ENCODE results near the gene DLGAP3.

The DLGAP3 gene

DNA sequence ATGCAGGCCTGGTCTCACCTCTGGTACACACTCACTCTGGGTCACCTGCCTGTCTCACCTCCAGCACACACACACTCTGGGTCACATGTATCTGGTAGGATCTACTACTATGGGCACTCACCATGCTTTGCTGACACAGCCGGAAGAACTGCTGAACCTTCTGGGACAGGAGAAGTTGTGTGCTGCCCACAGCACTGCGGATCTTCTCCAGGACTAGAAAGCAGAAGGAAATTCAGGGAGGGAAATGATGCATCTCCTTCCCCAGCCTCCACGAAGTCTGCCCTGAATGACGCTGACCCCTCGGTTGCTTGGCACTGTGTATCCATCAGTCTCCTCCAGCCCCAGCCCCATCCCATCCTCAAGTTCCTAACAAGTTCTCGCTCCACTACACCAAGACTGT lies 62.0 kb downstream of the DLGAP3 start:
- DNase-seq (ENCODE audit: low read depth in 2 of 2), result no peak

DNA sequence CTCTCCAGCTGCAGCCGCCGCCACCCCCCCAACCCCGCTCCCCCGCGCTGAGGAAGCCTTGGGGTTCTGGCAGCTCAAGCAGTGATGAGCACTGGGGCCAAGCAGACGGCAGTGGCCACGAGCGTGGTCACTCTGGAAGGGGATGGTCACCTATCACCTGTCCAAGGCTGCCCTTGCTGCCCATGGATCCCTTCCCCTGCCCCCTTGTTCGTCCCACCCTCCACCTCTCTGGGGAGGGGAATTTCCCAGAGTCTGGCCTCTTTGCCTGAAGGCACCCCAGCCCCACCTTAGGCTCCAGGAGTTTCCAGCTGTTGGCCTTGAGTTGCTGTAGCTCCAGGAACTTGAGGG lies 62.7 kb downstream of the DLGAP3 start:
- no peak for DNase-seq (ENCODE audit: low read depth in 2 of 2)

DNA sequence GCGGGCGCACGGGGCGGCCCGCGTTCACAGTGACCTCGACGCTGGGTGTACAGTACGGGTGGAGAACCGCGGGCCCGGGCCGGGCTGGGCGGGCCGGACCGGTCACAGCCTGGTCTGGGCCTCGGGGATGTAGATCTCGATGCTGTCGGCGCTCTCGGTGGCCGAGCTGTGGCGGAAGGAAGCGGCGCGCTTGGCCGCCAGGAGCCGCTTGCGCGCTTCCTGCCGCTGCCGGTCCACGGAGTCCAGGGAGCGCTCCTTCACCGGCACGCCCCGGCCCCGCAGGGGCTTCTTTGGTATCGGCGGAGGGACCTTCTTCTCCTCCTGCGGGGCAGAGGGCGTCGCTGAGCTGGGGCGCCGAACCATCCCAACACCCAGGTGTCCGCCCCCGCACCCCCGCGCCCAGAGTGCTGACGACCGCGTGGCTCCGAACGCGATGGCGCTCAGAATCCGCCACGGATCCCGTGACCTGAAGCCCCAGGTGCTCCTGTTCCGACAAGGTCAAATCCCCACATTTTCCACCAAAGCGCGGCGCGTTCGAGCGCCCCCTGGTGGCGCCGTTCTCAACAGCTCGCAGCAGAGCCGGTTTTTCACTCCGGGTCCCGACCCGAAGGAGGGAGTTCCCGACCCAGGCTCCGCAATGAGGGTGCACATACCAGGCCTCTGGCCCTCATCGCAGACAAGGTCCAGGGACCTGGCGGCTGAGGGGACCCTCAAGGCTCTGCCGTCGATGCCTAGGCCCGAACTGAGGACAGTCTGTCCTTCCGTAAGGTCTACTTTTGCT lies 63.3 kb downstream of the DLGAP3 start:
- peak; percentile 95 to 97 for DNase-seq (ENCODE audit: low read depth in 2 of 2)

DNA sequence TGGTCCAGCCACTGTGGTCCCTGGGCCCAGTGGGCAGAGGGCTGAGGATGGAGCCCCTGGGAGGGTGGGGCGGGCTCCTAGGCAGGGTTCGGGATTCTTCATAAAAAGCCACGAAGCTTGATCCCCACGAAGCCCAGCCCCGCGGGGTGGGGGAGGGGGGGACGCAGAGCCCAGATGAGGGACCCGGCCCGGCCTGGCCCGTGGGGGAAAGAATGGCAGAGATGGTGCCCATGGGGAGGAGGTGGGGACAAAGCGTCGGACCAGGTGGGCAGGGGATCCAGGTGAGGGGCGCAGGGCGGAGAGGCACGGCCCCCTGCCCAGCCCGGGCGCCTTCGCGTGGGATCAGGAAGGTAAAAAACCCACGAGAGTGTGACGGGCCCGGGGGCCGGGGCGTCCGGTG lies 63.9 kb downstream of the DLGAP3 start:
- no peak for DNase-seq (ENCODE audit: low read depth in 2 of 2)

DNA sequence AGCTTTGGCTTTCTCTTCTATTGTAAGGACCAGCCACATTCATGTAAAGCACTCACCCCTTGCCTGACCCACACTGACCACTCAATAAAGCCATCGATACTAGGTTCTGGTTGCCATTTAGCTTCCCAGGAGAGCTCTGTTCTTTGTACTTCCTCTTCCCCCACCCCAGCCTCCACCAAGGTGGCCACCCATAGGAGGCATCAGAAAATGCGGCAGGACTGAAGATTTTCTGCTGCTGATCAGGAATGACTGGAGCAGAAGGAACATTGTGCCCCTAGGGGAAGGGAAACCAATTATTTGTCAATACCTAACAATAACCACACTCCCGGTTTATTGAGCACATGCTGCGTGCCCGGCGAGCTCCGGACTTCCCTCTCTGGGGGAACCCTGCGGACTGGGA lies 64.7 kb downstream of the DLGAP3 start:
- no peak for DNase-seq (ENCODE audit: low read depth in 2 of 2)

DNA sequence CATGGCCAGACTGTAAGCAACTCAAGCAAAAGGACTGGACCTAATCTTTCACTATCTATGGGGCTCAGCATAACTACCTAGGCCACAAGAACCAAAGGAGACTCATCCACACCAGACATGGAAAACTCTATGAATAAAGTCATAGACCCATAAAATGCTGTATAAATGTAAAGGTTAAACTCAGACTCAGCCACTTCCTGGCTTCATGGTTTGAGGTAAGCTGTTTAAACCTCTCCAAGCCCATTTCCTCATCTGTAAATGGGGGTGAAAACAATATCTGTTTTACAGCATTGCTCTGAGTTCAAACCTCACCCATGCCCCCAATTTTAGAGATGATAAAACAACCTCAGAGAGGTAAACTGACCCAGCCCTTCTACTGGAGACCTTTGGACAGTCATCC lies 65.9 kb downstream of the DLGAP3 start:
- DNase-seq (ENCODE audit: low read depth in 2 of 2), result no peak

DNA sequence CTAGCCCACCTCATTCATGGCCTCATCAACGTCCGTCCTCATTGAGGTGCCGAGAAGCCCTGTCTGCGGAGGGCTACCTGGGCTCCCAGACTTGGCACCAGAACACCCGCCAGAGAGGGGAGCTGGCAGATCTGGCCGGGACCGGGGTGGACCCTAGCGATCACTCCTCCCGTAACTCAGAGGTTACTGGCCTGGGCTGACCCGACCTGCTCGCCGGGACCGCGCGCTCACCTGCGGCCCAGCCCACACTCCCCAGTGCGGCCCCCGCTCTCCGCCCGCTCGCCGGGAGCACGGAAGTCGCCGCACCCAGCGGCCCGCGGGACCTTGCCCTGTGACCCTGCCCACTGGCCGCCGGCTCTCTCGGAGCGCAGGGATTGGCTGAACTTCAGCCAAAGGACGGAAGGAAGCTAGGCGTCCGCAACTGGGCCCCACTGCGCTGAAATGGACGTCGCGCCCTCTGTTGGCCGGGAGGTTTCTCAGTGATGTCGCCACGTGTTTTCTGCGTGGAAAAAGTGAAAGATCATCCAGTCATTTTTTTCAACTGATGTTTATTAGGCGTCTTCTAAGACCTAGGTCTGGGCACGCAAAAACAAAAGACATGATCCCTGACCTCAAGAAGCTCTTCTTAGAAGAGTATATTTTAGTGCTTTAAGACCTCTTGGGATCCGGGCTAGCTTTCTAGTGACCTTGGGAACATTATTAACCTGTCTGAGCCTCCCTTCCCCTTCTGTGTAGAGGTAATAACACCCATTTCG lies 69.8 kb downstream of the DLGAP3 start, which contains the start of gene SMIM12:
Gene SMIM12, minus strand, starts transcription at position 304 of the 755 bp plus-strand sequence. CDS start 3,772 bp downstream, outside the sequence.
- peak; percentile 86 to 90 for DNase-seq (ENCODE audit: low read depth in 2 of 2)

DNA sequence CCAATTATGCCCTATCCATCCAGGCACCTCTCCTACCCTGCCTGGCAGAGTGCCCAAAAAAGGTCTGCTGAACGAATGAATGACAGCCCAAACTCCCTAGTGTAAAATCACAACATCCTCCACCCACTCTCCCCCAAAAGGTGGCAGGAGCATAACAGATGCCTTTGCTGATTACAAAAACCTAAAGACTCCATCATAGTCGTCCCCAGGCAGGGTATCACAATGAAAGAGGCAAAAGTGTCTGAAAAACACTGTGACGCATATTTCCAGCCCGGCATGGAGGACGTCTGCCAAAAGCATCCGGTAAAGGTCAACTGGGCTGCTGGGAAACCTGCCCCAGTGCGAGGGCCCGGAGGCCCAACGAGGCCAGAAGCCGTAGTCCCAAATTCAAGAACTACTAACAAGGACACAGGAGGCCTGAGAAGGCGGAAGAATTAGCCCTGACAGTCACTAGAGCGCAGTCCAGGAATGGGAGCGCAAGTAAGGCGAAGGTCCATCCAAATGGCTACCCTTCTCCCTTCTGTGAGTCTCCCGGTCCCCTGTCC lies 70.5 kb downstream of the DLGAP3 start:
- no peak for DNase-seq (ENCODE audit: low read depth in 2 of 2)

DNA sequence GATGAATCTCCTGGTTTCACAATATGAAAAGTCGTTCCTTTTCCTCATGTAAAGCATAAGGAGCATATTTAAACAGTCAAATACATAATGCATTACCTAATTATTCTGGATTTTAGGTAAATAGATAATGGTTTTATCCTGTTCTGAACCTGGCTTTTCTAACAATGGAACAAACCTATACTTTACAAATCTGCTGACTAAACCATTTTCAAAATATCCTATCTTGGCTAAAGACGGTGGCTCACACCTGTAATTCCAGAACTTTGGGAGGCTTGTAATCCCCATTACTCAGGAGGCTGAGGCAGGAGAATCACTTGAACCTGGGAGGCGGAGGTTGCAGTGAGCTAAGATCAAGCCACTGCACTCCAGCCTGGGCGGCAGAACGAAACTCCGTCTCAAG lies 72.8 kb downstream of the DLGAP3 start:
- no peak for DNase-seq (ENCODE audit: low read depth in 2 of 2)

DNA sequence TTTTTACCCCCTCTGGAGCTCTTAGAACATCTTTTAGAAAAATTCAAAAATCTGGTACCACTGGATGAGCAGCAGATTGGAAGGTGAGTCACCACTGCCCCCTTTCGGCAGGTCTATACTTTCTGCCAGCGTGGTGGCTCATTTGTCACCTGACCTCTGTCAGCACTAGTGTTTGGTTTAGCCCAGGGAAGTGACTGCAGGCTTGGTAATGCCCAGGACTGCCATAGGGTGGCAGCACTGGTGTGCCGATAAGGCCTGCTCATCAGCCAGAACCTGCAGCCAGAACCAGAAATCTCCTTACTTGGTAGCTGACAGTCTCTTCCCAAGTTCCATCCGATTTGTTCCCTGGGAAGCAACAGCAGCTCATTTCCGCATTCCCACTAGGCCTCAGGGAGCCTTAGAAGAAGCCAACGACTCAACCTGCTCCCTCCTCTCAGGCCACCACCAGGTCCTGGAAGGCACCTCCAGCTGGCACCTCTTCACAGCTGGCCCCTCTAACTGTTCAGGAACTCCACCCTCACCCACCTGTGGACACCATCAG lies 76.7 kb downstream of the DLGAP3 start:
- peak; percentile 80 to 82 for DNase-seq (ENCODE audit: low read depth in 2 of 2)

DNA sequence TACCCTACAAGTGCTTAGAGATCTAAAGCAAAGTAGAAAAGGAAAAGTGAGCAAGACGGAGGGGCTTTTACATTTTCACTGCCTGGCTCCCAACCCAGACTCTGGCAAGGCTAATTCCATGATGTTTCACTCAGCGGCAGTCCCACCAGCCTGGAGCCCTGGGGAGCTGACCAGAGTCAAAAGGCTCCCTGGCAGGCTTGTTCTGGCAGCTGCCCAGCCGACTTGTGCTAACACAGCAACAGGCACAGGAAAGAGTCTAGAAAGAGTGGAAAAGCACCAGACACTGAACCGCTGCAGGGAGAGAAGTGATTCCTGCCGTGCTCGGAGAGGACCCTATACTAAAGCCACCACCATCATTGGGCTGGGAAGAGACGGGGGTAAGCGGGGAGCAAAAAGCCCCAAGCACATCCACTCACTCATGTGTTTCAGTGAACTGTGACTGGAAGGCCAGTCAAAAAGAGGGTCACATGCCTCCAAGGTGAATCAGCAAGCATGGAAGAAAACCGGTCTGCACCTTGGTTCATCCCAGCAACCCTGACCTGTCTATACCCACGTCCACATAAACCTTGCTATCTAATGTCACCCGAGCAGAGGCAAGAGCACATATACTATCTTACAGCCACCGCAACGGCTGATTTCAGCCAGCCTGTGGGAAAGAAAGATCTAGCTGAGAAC lies 77.9 kb downstream of the DLGAP3 start:
- no peak for DNase-seq (ENCODE audit: low read depth in 2 of 2)

DNA sequence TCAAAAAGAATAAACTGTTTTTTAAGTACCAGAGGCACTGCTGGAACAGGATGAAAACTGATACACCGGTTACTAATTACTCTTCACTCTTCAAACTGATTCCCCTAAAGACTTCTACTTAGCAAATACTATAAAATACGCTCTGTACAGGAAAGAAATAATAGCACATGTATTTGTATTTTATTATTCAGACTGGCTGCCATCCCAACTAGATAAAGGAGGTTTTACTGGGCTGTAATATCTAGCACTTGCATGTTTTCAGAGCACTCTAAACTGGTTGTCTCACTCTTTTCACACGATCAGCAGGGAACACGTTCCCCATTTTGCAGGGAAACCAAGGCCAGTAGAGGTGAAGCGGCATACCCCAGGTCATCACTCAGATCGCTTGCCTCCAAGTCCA lies 79.1 kb downstream of the DLGAP3 start:
- DNase-seq (ENCODE audit: low read depth in 2 of 2), result no peak

DNA sequence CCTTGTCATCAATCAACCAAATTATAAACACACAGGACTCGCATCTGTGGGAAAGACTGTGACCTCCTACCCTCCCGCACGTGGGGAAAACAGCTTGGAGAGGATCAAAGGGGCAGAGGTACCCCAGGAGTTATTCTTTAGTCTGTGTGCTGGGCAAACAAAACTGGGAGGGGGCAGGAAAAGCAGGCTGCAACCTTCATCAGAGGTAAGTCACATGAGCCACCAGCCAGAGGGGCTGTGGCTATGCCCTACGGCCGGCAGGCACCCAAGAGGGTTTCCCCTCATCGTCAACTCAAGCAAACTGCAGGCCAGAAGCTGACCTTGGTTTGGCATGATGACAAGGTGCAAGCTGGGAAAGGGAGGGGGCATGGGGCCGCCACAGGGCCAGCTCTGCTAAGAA lies 82.4 kb downstream of the DLGAP3 start:
- DNase-seq (ENCODE audit: low read depth in 2 of 2), result no peak

DNA sequence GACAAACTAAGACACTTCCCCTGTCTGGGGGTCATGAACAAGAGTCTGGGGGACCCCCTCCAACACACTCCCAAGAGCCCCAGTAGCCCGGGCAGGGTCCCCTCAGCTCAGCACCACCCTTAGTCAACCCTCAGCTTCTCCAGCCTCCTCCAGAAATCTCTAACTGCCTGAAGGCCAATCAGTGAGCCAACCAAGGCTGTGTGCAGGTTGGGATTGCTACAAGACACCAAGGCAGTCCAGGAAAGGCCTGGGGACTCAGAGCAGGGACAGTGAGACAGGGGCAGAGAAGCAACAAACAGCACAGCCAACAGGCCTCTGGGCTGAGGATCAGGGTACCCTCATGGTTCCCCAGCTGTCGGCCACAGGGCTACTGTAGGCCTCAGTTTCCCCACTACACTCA lies 83.2 kb downstream of the DLGAP3 start:
- no peak for DNase-seq (ENCODE audit: low read depth in 2 of 2)

DNA sequence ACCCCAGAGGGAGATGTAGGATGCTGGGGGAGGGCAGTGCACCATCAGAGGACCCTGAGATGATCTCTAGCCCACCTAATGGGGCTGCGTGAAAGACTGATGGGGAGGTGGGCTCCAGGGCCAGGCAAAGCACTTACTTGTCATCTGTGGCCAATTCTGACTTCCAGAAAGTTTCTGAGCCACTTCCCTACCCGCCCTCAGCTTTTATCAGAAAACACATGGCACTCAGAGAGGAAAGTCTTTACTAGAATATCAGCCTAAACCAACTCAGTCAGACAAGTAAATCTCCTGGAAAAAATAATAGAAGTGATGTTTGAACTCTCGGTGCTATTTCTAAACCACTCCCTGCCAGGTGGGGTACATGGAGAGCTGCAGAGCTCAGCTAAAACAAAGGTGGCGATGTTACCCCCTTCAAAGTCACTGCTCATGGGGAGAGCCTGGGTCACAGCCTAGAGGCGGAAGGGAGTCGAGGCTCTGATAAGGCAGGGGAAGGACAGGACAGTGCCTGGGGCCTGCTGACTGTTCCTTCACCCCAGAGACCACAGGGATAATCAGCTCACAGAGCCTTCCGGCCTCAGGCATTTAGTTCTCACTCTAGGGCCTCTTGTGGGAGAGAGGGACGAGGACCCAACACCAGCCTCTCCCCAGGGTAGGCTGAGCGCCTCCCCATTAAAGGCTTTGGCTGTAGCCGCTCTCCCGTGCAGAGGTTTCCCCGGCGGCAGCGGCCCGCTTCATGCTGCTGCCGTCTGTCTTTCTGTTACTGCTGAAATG lies 84.1 kb downstream of the DLGAP3 start:
- DNase-seq (ENCODE audit: low read depth in 2 of 2), result no peak

DNA sequence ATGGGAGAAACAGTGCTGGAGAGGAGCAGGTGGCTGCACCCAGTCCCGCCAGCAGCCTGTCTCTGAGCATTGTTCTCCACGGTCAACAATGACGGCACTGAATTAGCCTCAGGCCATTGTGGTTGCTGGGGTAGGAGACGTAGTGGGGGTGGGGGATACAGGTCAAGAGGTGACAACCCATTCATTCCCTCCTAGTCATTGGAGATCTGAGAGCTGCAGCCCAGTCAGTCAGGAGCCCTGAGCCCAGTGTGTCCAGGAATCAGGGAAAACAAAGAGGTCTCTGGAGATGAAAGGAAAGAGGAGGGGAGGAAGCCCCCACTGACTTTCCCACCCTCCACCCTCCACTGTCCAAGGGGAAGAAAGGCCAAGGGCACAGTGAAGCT lies 85.2 kb downstream of the DLGAP3 start:
- no peak for DNase-seq (ENCODE audit: low read depth in 2 of 2)

DNA sequence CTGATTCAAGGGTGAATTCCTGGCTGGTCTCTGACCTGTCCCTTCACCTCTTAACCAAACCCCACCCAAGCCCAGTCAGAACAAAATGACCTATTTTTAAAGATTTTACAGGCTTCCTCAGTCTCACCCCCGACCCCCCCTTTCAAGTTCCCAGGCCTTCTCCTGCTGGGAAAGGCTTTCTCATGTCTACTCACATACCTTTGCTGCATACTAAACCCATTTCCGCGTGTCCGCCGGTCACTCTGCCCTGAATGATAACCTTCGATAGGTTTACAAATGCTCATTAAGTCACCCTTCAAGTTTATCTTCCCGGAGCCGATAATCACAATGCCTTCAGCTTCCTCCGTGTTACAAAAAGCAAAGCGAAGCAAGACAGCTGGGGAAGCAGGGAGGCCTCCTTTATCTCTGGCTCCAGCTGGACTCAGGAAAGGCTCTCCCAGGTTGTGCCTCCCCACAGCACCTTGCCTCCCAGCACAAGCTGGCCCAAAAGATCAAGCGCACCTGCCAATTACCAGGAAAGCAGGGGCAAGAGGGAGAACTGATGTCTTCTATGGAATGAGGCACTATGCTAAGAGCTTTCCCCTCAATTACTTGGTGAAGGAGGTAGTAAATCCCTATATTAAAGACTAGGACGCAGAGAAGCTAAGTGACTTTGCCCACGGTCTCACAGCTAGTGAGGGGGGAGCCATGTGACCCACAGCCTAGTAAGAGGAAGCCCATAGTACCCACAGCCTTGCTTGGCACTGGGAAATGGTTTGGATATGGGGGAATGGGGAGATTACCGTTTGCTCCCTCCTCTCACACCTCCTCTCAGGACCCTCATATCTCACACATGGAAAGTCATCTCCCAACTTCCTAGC lies 85.8 kb downstream of the DLGAP3 start:
- DNase-seq (ENCODE audit: low read depth in 2 of 2), result no peak

DNA sequence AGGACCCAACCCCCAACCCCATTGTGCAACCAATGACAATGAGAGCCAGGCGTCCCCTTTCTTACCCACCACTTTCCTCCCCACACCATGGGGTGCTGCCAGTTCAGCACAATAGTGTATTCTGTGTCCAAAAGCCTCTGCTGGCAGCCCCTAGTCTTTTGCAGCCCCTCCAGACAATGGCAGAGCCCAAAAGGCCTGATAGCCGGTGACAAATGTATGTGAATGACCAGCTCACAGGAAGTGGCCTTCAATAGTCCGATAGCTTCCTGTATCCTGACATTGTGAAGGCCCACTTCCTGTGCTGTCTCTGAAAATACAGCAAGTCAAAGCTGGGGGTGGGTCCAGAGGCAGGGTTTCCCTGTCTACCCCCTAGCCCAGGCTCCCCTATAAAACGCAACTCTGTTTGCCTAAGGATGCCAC lies 86.5 kb downstream of the DLGAP3 start:
- no peak for DNase-seq (ENCODE audit: low read depth in 2 of 2)

DNA sequence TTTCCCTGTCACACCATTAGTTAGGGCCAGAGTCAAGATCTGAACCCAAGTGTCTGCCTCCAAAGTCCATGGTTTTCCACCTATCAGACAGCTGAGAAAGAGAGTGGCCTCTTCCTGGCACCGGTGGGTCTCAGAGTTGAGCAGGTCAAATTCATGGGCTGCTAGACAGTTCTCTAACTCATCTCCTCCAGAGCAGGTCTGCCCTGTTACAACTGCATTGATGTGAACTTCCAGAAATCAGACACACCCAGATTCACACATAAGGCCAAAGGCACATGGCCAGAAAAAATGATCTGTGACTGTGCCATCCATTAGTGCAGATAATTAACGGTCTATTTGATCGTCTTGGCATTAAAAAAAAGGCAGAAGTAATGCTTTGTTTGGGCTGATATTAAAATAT lies 87.4 kb downstream of the DLGAP3 start:
- DNase-seq (ENCODE audit: low read depth in 2 of 2), result no peak

DNA sequence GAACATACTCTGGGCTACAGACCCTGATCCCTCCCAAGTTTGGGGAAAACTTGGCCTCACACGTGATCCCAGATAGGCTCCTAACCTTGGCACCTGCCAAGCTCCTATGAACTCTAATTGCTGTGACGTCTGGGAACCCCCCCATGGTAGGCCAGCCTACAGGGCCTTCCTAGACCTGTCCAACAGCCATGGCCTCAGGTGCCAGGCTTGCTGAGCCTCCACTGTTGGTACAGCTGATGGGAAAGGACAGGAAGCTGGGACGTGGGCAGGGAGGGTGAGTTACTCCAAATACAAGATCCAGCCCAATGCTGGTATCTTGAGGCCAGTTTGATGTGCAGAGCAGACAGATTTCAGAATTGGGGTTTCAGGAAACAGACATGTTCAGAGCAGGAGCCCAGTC lies 89.0 kb downstream of the DLGAP3 start:
- DNase-seq (ENCODE audit: low read depth in 2 of 2), result no peak
